ENCODE results near the gene NSFL1C. TPM values are rescaled to one million over a fixed set of nuclear protein-coding genes. Genes with fewer than 3 reads are reported as not detected.

Gene NSFL1C
- total and polyA plus RNA-seq, 2 of the 4 experiments (the other 2 are of a cell fraction), result 33.0 to 40.3 TPM

- peak; percentile 90 for DNase-seq
- Histone ChIP-seq H3K36me3 (ENCODE audit: control insufficient read depth, insufficient read depth, low read length) (peaks cover 5% of the 10 kb centered on the region), H3K9me3 (ENCODE audit: control insufficient read depth, insufficient read depth, low read length) (no peaks in the 10 kb centered on the region), H4K8ac (ENCODE audit: low read depth in 2 of 2, low read length in 2 of 2) (peak within 1 kb of the TSS; percentile 95 to 100), H3K4me2 (ENCODE audit: low read depth, low read length) (peak within 1 kb of the TSS; percentile 98), H4K20me1 (ENCODE audit: insufficient read depth, low read length) (peaks cover 45% of the 10 kb centered on the region), H3K4me3 (ENCODE audit: insufficient read depth, low read depth, low read length) (peak within 1 kb of the TSS; percentile 65), H3K4ac (ENCODE audit: low read depth, low read length) (peak within 1 kb of the TSS; percentile 99), H2AFZ (replicated peaks; ENCODE audit: low read length, poor library complexity) (peak within 1 kb of the TSS; percentile 99), H2AK9ac (replicated peaks; ENCODE audit: low read depth, low read length, poor library complexity) (peak within 1 kb of the TSS; percentile 94), H2BK15ac (ENCODE audit: low read depth, low read length) (peak within 1 kb of the TSS; percentile 95; the same call in 2 of the 3 replicates), H2BK120ac (ENCODE audit: low read depth, low read length) (peak within 1 kb of the TSS; percentile 95), H3K27ac (ENCODE audit: insufficient read depth, low read length) (peak within 1 kb of the TSS; percentile 85), H2BK20ac (ENCODE audit: low read depth, low read length) (peak within 1 kb of the TSS; percentile 78), H3K23ac (ENCODE audit: low read depth, low read length) (peak within 1 kb of the TSS; percentile 99), H4K91ac (ENCODE audit: insufficient read depth, low read depth, low read length) (peak within 1 kb of the TSS; percentile 96), H3K56ac (ENCODE audit: extremely low read depth, insufficient read depth, low read length) (peak within 1 kb of the TSS; percentile 93), H4K5ac (ENCODE audit: low read depth, low read length) (peak within 1 kb of the TSS; percentile 94), H3K9ac (ENCODE audit: low read depth, low read length) (peak within 1 kb of the TSS; percentile 97), H3K9me1 (ENCODE audit: insufficient read depth, low read length) (peaks cover 37% of the 10 kb centered on the region), H2BK5ac (ENCODE audit: low read depth, low read length, poor library complexity, severe bottlenecking) (peak within 1 kb of the TSS; percentile 77), H3K4me1 (ENCODE audit: control insufficient read depth, insufficient read depth, low read length) (peaks cover 26% of the 10 kb centered on the region), H3K14ac (replicated peaks; ENCODE audit: low read depth, low read length) (peak within 1 kb of the TSS; percentile 100), H3K18ac (ENCODE audit: low read depth, low read length) (peak within 1 kb of the TSS; percentile 78), H2AK5ac (ENCODE audit: low read depth, low read length) (peak within 1 kb of the TSS; percentile 96), H3K79me1 (ENCODE audit: low read depth in 1 of 2, low read length in 2 of 2) (peaks cover 9 to 56% of the 10 kb centered on the region in 2 experiments; a peak in 3 of 4 replicates), H3K27me3 (ENCODE audit: control insufficient read depth, insufficient read depth, low read length) (no peaks in the 10 kb centered on the region)
- in situ Hi-C loops (cut with MboI; ENCODE audit: low sequenced_read_pairs), result no loop called here
- intact Hi-C loops (cut with micrococcal nuclease), result loop anchor here (2.0 to 10.0 kb wide), 2 partner anchors 70 to 178 kb away; no protein-coding TSS in a partner anchor
- BruUV-seq (replicated peaks), result no TSS peak
- TF ChIP-seq RFX5 (IDR thresholded peaks at IDR 0.05; ENCODE audit: low read depth, low read length) (0 out of 2 replicates have a peak, but pooled peaks have one; percentile 21), ELK1 (IDR thresholded peaks at IDR 0.05; ENCODE audit: borderline replicate concordance, low read depth, low read length) (no peak), MAZ (IDR thresholded peaks at IDR 0.05; ENCODE audit: borderline replicate concordance, low read depth, low read length) (peak; percentile 73; the same call in 1 of the 2 replicates), CTCF (conservative IDR thresholded peaks at IDR 0.05; ENCODE audit: low read depth, low read length) (0 out of 2 replicates have a peak, but pooled peaks have one; percentile 8), USF2 (IDR thresholded peaks at IDR 0.05; ENCODE audit: low read depth, low read length) (no peak), POLR2A (IDR thresholded peaks at IDR 0.05; ENCODE audit: low read depth, low read length) (peak; percentile 80), MXI1 (IDR thresholded peaks at IDR 0.05; ENCODE audit: borderline replicate concordance, low read depth, low read length) (peak; percentile 78), RCOR1 (IDR thresholded peaks at IDR 0.05; ENCODE audit: insufficient replicate concordance, low read length) (no peak), RAD21 (IDR thresholded peaks at IDR 0.05; ENCODE audit: low read length) (0 out of 2 replicates have a peak, but pooled peaks have one; percentile 6), BHLHE40 (IDR thresholded peaks at IDR 0.05; ENCODE audit: low read depth, low read length) (peak; percentile 61; the same call in 1 of the 2 replicates)
- ChIA-PET POLR2A (ENCODE audit: unreplicated experiment) (interaction anchor here (0.6 kb wide), 2 partner anchors 42 to 79 kb away, joined by 3 to 6 read pairs; no protein-coding TSS in a partner anchor), CTCF (no interaction called here)
- dilution Hi-C loops (cut with HindIII; ENCODE audit: low sequenced_read_pairs, unreplicated experiment), result no loop called here
- peak; percentile 94 for ATAC-seq (ENCODE audit: low read depth)
- WGBS, 2 experiments (ENCODE audit: extremely low coverage in 2 of 2, insufficient read length in 1 of 2), result 2% methylated on average over 34 of the region's 79 CpGs; no CpG with 5 or more reads in 1 of the 2 experiments
Observed at GRCh38 chr20:1392693-1393506, 73.7 kb downstream of the NSFL1C start, which contains the start of gene FKBP1A. FKBP1A (minus strand) TSS chr20:1393054; CDS start chr20:1392998, 56 bp downstream.
